ENCODE data around the gene DPP10. TPM values are rescaled to one million over a fixed set of nuclear protein-coding genes. Genes with fewer than 3 reads are reported as not detected.

DPP10 gene
- total RNA-seq, 4 donors from 2014 or later, result 1.9 to 4.6 (median 3.9) TPM

DNA sequence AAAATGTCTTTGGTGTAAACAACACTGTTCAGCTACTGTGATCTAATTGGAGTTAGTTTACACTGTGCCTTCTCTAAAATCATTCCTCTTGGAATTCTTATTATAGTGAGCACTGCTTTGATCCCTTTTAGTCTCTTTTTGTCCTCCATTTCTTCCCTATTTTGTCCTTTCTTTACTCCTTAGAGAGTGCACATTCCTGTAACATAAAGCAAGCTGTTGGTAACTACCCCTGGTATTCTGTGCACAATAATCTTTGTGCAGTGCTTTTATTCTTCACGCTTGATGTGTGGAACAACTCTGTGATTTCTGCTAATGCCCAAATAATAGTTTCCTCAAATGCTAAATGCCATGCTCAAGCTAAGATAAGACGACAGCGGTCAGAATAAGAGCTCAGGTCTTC, 401.5 kb downstream of the DPP10 start:
- no peaks in the 10 kb centered on the region for H3K36me3 ChIP-seq
- H3K9me3 ChIP-seq, result no peaks in the 10 kb centered on the region
- WGBS, 2 donors (ENCODE audit: low coverage in 1 of 2), result 66 to 93% methylated on average over 3 of the region's 3 CpGs
- no peak overlapping the region for H3K4me3 ChIP-seq
- no peaks in the 10 kb centered on the region for H3K27me3 ChIP-seq
- no peak for ATAC-seq
- TF ChIP-seq POLR2A (IDR thresholded peaks at IDR 0.05) (no peak), POLR2AphosphoS5 (IDR thresholded peaks at IDR 0.05) (no peak), EP300 (IDR thresholded peaks at IDR 0.05) (no peak)
- TF ChIP-seq, protein P1, sequence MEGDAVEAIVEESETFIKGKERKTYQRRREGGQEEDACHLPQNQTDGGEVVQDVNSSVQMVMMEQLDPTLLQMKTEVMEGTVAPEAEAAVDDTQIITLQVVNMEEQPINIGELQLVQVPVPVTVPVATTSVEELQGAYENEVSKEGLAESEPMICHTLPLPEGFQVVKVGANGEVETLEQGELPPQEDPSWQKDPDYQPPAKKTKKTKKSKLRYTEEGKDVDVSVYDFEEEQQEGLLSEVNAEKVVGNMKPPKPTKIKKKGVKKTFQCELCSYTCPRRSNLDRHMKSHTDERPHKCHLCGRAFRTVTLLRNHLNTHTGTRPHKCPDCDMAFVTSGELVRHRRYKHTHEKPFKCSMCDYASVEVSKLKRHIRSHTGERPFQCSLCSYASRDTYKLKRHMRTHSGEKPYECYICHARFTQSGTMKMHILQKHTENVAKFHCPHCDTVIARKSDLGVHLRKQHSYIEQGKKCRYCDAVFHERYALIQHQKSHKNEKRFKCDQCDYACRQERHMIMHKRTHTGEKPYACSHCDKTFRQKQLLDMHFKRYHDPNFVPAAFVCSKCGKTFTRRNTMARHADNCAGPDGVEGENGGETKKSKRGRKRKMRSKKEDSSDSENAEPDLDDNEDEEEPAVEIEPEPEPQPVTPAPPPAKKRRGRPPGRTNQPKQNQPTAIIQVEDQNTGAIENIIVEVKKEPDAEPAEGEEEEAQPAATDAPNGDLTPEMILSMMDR (IDR thresholded peaks at IDR 0.05), result no peak
- no peaks in the 10 kb centered on the region for H3K4me1 ChIP-seq
- no peak overlapping the region for H3K27ac ChIP-seq

DNA sequence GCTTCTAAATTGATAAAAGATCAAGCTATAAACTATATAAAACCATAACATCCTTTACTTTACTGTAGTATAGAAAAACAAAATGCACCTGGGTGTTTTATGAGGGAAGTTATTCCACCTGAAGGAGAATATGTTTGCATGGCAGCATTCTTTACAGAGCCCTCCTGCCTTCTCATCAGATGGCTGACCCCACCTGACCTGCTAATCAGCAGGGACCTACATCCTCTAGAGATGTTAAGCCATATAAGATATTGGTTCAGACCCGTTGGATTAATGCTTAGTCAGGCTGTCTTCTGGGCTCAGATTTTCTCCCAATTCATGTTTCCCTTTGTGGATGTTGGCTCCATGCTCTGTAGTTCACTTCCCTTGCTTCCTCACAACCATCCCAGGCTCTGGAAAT, 414.8 kb downstream of the DPP10 start:
- Histone ChIP-seq H3K4me1 (no peaks in the 10 kb centered on the region), H3K36me3 (no peaks in the 10 kb centered on the region), H3K4me3 (no peak overlapping the region), H3K27ac (no peak overlapping the region), H3K27me3 (peaks cover 4% of the 10 kb centered on the region), H3K9me3 (no peaks in the 10 kb centered on the region)
- no peak for TF ChIP-seq EP300 (IDR thresholded peaks at IDR 0.05)
- TF ChIP-seq, protein P1 (IDR thresholded peaks at IDR 0.05), result no peak
- WGBS, 2 donors (ENCODE audit: low coverage in 1 of 2), result 47 to 56% methylated on average over 1 of the region's 1 CpG
- no peak for ATAC-seq

DNA sequence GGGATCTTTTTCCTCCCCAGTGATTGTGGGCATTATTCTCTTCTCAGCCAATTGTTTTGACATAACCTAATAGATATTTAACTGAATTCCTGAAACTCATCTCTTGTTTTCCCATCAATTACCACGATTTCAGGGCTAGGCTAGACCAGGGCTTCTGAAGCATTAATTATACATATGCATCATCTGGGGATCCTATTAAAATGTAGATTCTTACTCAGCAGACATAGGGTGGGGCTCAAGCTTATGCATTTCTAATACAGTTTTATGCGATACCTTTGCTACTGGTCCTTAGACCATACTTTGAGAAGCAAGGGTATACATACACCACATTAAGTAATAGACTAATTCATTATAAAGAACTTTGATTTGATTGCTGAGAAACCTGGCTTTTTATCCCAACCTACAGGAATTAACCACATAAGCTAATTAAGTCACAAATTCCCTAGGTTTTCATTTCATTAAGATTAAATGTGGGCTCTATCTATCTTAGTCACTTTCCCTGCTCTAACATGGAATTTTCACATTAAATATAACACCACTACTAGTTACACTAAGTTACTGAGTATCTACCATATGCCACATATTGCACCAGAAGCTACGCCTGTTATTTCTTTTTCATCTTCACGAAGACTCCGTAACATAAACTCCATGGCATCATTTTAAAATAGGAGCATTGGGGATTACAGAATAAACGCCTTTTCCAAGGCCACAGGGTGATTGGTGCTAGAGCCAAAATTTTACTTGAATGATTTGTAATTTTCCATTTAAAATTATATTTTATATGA, 417.5 kb downstream of the DPP10 start:
- Histone ChIP-seq H3K27me3 (peaks cover 4% of the 10 kb centered on the region), H3K4me1 (no peaks in the 10 kb centered on the region), H3K4me3 (no peak overlapping the region), H3K36me3 (no peaks in the 10 kb centered on the region), H3K9me3 (no peaks in the 10 kb centered on the region), H3K27ac (no peak overlapping the region)
- TF ChIP-seq EP300 (IDR thresholded peaks at IDR 0.05) (no peak), POLR2AphosphoS5 (IDR thresholded peaks at IDR 0.05) (no peak), POLR2A (IDR thresholded peaks at IDR 0.05) (no peak)
- TF ChIP-seq, protein P1 (IDR thresholded peaks at IDR 0.05), result no peak
- no peak for ATAC-seq
- WGBS, 2 donors (ENCODE audit: low coverage in 1 of 2), result 58 to 87% methylated on average over 6 of the region's 6 CpGs

DNA sequence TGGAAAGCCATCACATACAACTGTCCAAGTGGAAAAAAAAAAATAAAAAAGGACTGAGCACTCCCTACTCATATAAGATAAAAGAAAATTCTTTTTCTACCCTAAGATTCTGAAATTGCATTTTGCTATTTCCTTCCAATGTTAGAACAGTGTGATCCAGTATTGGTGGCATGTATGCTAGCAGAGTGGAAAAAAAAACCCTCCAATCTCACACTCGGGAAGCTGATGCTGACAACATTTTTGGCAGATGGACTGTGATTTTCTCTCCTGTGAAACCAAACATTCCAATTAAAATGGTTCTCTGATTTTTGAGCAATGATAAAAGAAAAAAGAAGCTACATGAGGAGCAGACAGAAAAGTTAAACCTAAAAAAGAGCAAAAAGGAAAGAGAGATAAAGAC, 419.8 kb downstream of the DPP10 start:
- Histone ChIP-seq H3K36me3 (no peaks in the 10 kb centered on the region), H3K4me1 (no peaks in the 10 kb centered on the region), H3K4me3 (no peak overlapping the region), H3K27ac (no peak overlapping the region), H3K9me3 (no peaks in the 10 kb centered on the region), H3K27me3 (peaks cover 4% of the 10 kb centered on the region)
- no peak for ATAC-seq
- 22 to 27% methylated on average over 1 of the region's 1 CpG for WGBS, 2 donors (ENCODE audit: low coverage in 1 of 2)
- TF ChIP-seq POLR2A (IDR thresholded peaks at IDR 0.05), result no peak
- no peak for TF ChIP-seq EP300 (IDR thresholded peaks at IDR 0.05)
- TF ChIP-seq, protein P1 (IDR thresholded peaks at IDR 0.05), result no peak
- TF ChIP-seq POLR2AphosphoS5 (IDR thresholded peaks at IDR 0.05), result no peak

DNA sequence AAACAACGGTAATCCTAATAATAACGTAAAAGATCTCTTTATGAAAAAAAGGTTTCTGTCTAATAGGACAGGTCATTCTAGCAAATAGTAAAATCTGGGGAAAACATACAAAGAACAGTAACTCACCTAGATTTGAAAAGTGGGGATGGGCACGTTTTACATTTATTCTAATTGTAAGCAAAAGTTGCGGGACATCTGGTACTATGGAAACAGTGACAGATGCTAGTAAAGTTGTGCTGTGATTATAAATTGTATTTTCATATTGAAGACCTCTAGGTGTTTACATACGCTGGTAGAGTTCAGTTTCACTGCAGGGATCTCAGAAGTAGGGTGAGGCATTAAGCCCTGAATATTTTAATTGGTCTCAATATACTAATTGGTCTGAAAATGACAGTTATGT, 422.5 kb downstream of the DPP10 start:
- TF ChIP-seq EP300 (IDR thresholded peaks at IDR 0.05) (no peak), POLR2AphosphoS5 (IDR thresholded peaks at IDR 0.05) (no peak), POLR2A (IDR thresholded peaks at IDR 0.05) (no peak)
- TF ChIP-seq, protein P1 (IDR thresholded peaks at IDR 0.05), result no peak
- no peaks in the 10 kb centered on the region for H3K4me1 ChIP-seq
- 57 to 63% methylated on average over 5 of the region's 5 CpGs for WGBS, 2 donors (ENCODE audit: low coverage in 1 of 2)
- no peaks in the 10 kb centered on the region for H3K36me3 ChIP-seq
- H3K9me3 ChIP-seq, result no peaks in the 10 kb centered on the region
- no peaks in the 10 kb centered on the region for H3K27me3 ChIP-seq
- no peak overlapping the region for H3K27ac ChIP-seq
- H3K4me3 ChIP-seq, result no peak overlapping the region
- ATAC-seq, result no peak
